ENCODE results near the gene ALDH7A1. TPM values are rescaled to one million over a fixed set of nuclear protein-coding genes. Genes with fewer than 3 reads are reported as not detected.

The ALDH7A1 gene
- total and polyA plus RNA-seq, 7 experiments from 2014 or later, result 0.51 to 9.9 (median 3.0) TPM

DNA sequence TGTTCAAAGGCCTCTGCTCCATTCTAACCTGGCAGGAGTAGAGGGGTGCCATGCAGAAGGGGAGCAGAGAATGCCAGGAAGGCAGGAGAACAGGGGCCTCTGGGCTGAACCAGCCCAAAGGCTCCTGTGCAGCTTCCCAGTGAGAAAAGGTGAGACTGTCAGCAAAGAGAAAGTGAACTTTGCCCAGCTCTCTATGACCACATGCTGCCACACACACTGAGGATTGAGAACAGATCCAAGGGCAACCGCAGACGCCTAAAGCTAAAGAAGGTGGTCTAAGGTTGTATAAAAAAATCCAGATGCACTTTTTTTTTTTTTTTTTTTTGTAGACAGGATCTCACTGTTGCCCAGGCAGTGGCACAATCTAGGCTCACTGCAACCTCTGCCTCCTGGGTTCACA is 51.4 kb downstream of the ALDH7A1 start:
- ATAC-seq (no peak), DNase-seq (no peak)
- no peak overlapping the region for H3K27ac ChIP-seq (ENCODE audit: low read depth, low read length)
- H3K4me1 ChIP-seq (ENCODE audit: control insufficient read depth in 2 of 2, insufficient read depth in 2 of 2, low read length in 2 of 2), result no peaks in the 10 kb centered on the region
- ChIA-PET POLR2A (interaction anchor here (0.6 kb wide), 1 partner anchor 750 kb away, joined by 4 read pairs; no protein-coding TSS in a partner anchor), CTCF (interaction anchor here (0.7 to 6.0 kb wide), 7 partner anchors 18 to 205 kb away, joined by 3 to 48 read pairs (median 4); no protein-coding TSS in a partner anchor)
- Mint-ChIP-seq H3K9me3 (peaks cover 0 to 2% (median 0%) of the 10 kb centered on the region in 11 donors), H3K27ac (no peak overlapping the region), H3K4me1 (no peaks in the 10 kb centered on the region), H3K27me3 (peaks cover 0 to 6% (median 0%) of the 10 kb centered on the region in 5 donors), H3K4me3 (no peak overlapping the region), H3K36me3 (peaks cover 0 to 3% (median 0%) of the 10 kb centered on the region in 5 donors)
- H3K4me3 ChIP-seq (ENCODE audit: low read length), result no peak overlapping the region
- no peaks in the 10 kb centered on the region for H3K27me3 ChIP-seq (ENCODE audit: control insufficient read depth in 2 of 2, insufficient read depth in 2 of 2, low read length in 2 of 2)
- intact Hi-C loops (cut with micrococcal nuclease), result loop anchor here (1.0 to 10.0 kb wide), 5 partner anchors 58 to 950 kb away; no protein-coding TSS in a partner anchor
- H3K9me3 ChIP-seq (ENCODE audit: control insufficient read depth in 2 of 3, low read length in 3 of 3), result no peaks in the 10 kb centered on the region
- no peaks in the 10 kb centered on the region for H3K36me3 ChIP-seq (ENCODE audit: control insufficient read depth in 2 of 3, insufficient read depth in 3 of 3, low read length in 3 of 3)

DNA sequence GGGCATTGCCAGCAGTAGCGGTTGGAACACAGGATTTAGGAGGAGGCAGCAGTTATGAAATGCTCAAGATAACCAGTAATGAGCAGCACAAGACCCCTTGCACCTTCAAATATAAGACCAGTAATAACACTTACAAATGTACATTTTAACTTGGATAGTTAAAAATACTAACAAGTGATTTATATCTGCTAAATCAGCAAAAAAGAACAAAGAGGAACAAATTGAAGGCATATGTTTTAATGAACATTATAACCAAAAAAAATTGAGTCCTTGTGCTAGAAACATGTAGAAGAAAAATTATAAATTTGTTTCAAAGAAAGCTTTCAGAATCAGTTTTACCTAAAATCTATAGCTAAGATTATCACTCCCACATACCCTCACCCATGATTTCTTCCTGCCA is 52.0 kb downstream of the ALDH7A1 start:
- Histone ChIP-seq H3K4me1 (ENCODE audit: control insufficient read depth in 2 of 2, insufficient read depth in 2 of 2, low read length in 2 of 2) (no peaks in the 10 kb centered on the region), H3K9me3 (ENCODE audit: control insufficient read depth in 2 of 3, low read length in 3 of 3) (no peaks in the 10 kb centered on the region), H3K4me3 (ENCODE audit: low read length) (no peak overlapping the region), H3K36me3 (ENCODE audit: control insufficient read depth in 2 of 3, insufficient read depth in 3 of 3, low read length in 3 of 3) (no peaks in the 10 kb centered on the region), H3K27ac (ENCODE audit: low read depth, low read length) (no peak overlapping the region), H3K27me3 (ENCODE audit: control insufficient read depth in 2 of 2, insufficient read depth in 2 of 2, low read length in 2 of 2) (no peaks in the 10 kb centered on the region)
- ChIA-PET CTCF (interaction anchor here (0.9 to 6.0 kb wide), 3 partner anchors 185 to 204 kb away, joined by 3 to 48 read pairs (median 3); no protein-coding TSS in a partner anchor), POLR2A (interaction anchor here (0.6 kb wide), 1 partner anchor 750 kb away, joined by 4 read pairs; no protein-coding TSS in a partner anchor)
- DNase-seq (no peak), ATAC-seq (no peak)
- Mint-ChIP-seq H3K36me3 (peaks cover 0 to 3% (median 0%) of the 10 kb centered on the region in 5 donors), H3K4me3 (no peak overlapping the region), H3K27me3 (peaks cover 0 to 6% (median 0%) of the 10 kb centered on the region in 5 donors), H3K27ac (peak overlapping the region in 1 of 9 donors; percentile 59), H3K9me3 (peaks cover 0 to 2% (median 0%) of the 10 kb centered on the region in 11 donors), H3K4me1 (peaks cover 0 to 4% (median 0%) of the 10 kb centered on the region in 7 donors)
- intact Hi-C loops (cut with micrococcal nuclease), result loop anchor here in 1 of 2 donors (10.0 kb wide), 1 partner anchor 262 kb away; no protein-coding TSS in a partner anchor

DNA sequence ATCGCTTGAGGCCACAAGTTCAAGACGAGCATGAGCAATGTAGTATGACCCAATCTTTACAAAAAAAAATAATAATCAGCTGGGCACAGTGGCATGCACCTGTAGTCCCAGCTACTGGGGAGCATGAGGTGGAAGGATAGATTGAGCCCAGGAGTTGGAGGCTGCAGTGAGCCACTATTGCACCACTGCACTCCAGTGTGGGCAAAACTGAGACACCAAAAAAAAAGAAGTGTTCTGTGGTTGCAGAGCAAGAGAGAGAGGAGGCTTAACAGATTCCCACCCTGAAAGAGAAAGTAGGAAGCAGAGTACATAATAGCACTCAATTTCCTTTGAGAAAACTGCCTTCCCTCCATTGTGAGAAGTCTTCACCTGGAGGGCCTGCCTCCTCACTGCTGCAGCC is 52.6 kb downstream of the ALDH7A1 start:
- no peak for ATAC-seq
- no peak overlapping the region for H3K27ac ChIP-seq (ENCODE audit: low read depth, low read length)
- ChIA-PET CTCF (interaction anchor here (0.6 to 6.0 kb wide), 4 partner anchors 19 to 188 kb away, joined by 3 to 48 read pairs (median 4); partner anchors contain the start of gene ALDH7A1), POLR2A (no interaction called here)
- H3K27me3 Mint-ChIP-seq, result peaks cover 0 to 6% (median 0%) of the 10 kb centered on the region in 5 donors
- H3K36me3 ChIP-seq (ENCODE audit: control insufficient read depth in 2 of 3, insufficient read depth in 3 of 3, low read length in 3 of 3), result no peaks in the 10 kb centered on the region
- no peak overlapping the region for H3K27ac Mint-ChIP-seq
- H3K9me3 Mint-ChIP-seq, result peaks cover 0 to 2% (median 0%) of the 10 kb centered on the region in 11 donors
- H3K4me3 Mint-ChIP-seq, result no peak overlapping the region
- H3K4me3 ChIP-seq (ENCODE audit: low read length), result no peak overlapping the region
- H3K9me3 ChIP-seq (ENCODE audit: control insufficient read depth in 2 of 3, low read length in 3 of 3), result no peaks in the 10 kb centered on the region
- intact Hi-C loops (cut with micrococcal nuclease), result loop anchor here in 1 of 2 donors (10.0 kb wide), 1 partner anchor 262 kb away; no protein-coding TSS in a partner anchor
- DNase-seq, result no peak
- H3K36me3 Mint-ChIP-seq, result peaks cover 0 to 3% (median 0%) of the 10 kb centered on the region in 5 donors
- no peaks in the 10 kb centered on the region for H3K4me1 ChIP-seq (ENCODE audit: control insufficient read depth in 2 of 2, insufficient read depth in 2 of 2, low read length in 2 of 2)
- H3K4me1 Mint-ChIP-seq, result peaks cover 0 to 6% (median 0%) of the 10 kb centered on the region in 7 donors
- H3K27me3 ChIP-seq (ENCODE audit: control insufficient read depth in 2 of 2, insufficient read depth in 2 of 2, low read length in 2 of 2), result no peaks in the 10 kb centered on the region

DNA sequence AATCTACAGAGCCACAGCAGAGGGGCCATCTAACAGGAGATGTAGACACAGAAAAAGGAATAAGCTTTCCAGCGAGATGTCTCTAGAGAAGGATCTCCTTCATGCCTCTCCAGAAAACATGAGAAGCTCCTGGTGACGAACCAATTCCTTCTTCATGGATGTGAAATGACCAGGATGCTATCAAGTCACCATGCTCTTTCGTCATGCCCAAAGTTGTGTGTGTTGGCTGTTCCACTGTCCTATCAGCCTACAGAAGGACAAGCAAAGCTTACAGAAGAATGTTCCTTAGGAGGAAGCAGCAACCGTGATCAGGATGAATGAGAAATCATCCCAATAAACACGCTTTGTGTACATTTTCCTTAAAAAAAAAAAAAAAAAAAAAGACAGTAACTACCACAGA is 54.4 kb downstream of the ALDH7A1 start:
- peaks cover 0 to 9% (median 0%) of the 10 kb centered on the region in 7 donors for H3K4me1 Mint-ChIP-seq
- H3K27ac Mint-ChIP-seq, result no peak overlapping the region
- no peaks in the 10 kb centered on the region for H3K27me3 ChIP-seq (ENCODE audit: control insufficient read depth in 2 of 2, insufficient read depth in 2 of 2, low read length in 2 of 2)
- H3K4me3 Mint-ChIP-seq, result no peak overlapping the region
- peaks cover 0 to 6% (median 0%) of the 10 kb centered on the region in 5 donors for H3K27me3 Mint-ChIP-seq
- no peaks in the 10 kb centered on the region for H3K4me1 ChIP-seq (ENCODE audit: control insufficient read depth in 2 of 2, insufficient read depth in 2 of 2, low read length in 2 of 2)
- ChIA-PET CTCF (interaction anchor here (0.7 to 6.0 kb wide), 10 partner anchors 9 to 202 kb away, joined by 3 to 48 read pairs (median 3); partner anchors contain the start of gene ALDH7A1), POLR2A (no interaction called here)
- H3K9me3 Mint-ChIP-seq, result no peaks in the 10 kb centered on the region
- no peaks in the 10 kb centered on the region for H3K36me3 Mint-ChIP-seq
- no peak overlapping the region for H3K4me3 ChIP-seq (ENCODE audit: low read length)
- ATAC-seq, result no peak
- no peaks in the 10 kb centered on the region for H3K36me3 ChIP-seq (ENCODE audit: control insufficient read depth in 2 of 3, insufficient read depth in 3 of 3, low read length in 3 of 3)
- intact Hi-C loops (cut with micrococcal nuclease), result loop anchor here in 1 of 2 donors (10.0 kb wide), 1 partner anchor 264 kb away; no protein-coding TSS in a partner anchor
- H3K27ac ChIP-seq (ENCODE audit: low read depth, low read length), result no peak overlapping the region
- no peak for DNase-seq
- no peaks in the 10 kb centered on the region for H3K9me3 ChIP-seq (ENCODE audit: control insufficient read depth in 2 of 3, low read length in 3 of 3)

DNA sequence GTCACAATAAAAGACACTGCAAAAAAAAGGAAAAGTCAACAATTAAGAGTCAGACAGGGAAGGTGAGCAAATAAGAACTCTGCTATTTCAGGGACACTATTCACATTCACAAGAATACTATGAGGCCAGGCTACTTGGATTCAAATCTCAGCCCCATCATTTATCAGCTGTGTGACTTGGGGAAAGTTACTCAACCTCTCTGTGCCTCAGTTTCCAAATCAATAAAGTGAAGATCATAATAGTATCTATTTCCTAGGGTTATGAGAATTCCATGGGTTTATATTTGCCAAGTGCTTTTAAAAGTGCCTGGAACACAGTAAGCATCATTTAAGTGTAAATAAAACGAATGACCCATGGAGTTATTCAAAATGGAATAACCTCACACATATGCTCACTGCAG is 56.4 kb downstream of the ALDH7A1 start:
- ATAC-seq, result no peak
- peaks cover 0 to 2% (median 0%) of the 10 kb centered on the region in 11 donors for H3K9me3 Mint-ChIP-seq
- ChIA-PET POLR2A (no interaction called here), CTCF (interaction anchor here (0.6 to 6.0 kb wide), 9 partner anchors 13 to 1712 kb away, joined by 3 to 48 read pairs (median 3); no protein-coding TSS in a partner anchor)
- Histone ChIP-seq H3K27me3 (ENCODE audit: control insufficient read depth in 2 of 2, insufficient read depth in 2 of 2, low read length in 2 of 2) (no peaks in the 10 kb centered on the region), H3K9me3 (ENCODE audit: control insufficient read depth in 2 of 3, low read length in 3 of 3) (no peaks in the 10 kb centered on the region), H3K27ac (ENCODE audit: low read depth, low read length) (no peak overlapping the region), H3K4me3 (ENCODE audit: low read length) (no peak overlapping the region), H3K36me3 (ENCODE audit: control insufficient read depth in 2 of 3, insufficient read depth in 3 of 3, low read length in 3 of 3) (no peaks in the 10 kb centered on the region), H3K4me1 (ENCODE audit: control insufficient read depth in 2 of 2, insufficient read depth in 2 of 2, low read length in 2 of 2) (no peaks in the 10 kb centered on the region)
- peaks cover 0 to 9% (median 0%) of the 10 kb centered on the region in 7 donors for H3K4me1 Mint-ChIP-seq
- H3K36me3 Mint-ChIP-seq, result no peaks in the 10 kb centered on the region
- peaks cover 0 to 6% (median 0%) of the 10 kb centered on the region in 5 donors for H3K27me3 Mint-ChIP-seq
- H3K27ac Mint-ChIP-seq, result no peak overlapping the region
- DNase-seq, result no peak
- intact Hi-C loops (cut with micrococcal nuclease), result loop anchor here (2.0 kb wide), 4 partner anchors 30 to 238 kb away; partner anchors contain the start of genes GRAMD2B (in 1 of the 2) and LMNB1 (in 1 of the 2)
- no peak overlapping the region for H3K4me3 Mint-ChIP-seq

DNA sequence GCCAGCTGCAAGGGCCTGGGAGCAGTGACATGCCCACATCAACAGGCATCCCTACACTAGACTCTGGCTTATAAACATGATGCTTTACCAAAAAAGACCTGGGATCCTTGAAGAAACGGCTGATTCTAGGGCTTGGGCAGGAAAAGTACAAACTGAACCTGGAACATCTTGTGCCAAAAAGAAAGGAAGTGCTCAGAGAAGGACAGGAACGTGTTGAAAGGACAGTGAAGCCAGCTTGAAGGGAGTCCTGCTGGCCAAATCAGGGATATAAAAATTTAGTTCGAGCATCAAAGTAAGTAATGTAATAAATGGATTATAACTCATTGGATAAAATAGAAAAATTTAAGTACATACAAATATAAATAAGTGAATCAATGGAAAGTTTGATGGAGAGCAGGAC is 58.1 kb downstream of the ALDH7A1 start:
- Histone ChIP-seq H3K4me1 (ENCODE audit: control insufficient read depth in 2 of 2, insufficient read depth in 2 of 2, low read length in 2 of 2) (no peaks in the 10 kb centered on the region), H3K27ac (ENCODE audit: low read depth, low read length) (no peak overlapping the region), H3K9me3 (ENCODE audit: control insufficient read depth in 2 of 3, low read length in 3 of 3) (no peaks in the 10 kb centered on the region), H3K27me3 (ENCODE audit: control insufficient read depth in 2 of 2, insufficient read depth in 2 of 2, low read length in 2 of 2) (no peaks in the 10 kb centered on the region), H3K4me3 (ENCODE audit: low read length) (no peak overlapping the region), H3K36me3 (ENCODE audit: control insufficient read depth in 2 of 3, insufficient read depth in 3 of 3, low read length in 3 of 3) (no peaks in the 10 kb centered on the region)
- DNase-seq (no peak), ATAC-seq (no peak)
- Mint-ChIP-seq H3K27ac (no peak overlapping the region), H3K9me3 (peaks cover 0 to 2% (median 0%) of the 10 kb centered on the region in 11 donors), H3K36me3 (no peaks in the 10 kb centered on the region), H3K4me1 (peaks cover 0 to 9% (median 0%) of the 10 kb centered on the region in 7 donors), H3K27me3 (peaks cover 0 to 6% (median 0%) of the 10 kb centered on the region in 5 donors), H3K4me3 (no peak overlapping the region)
- POLR2A ChIA-PET, result no interaction called here
- CTCF ChIA-PET, result interaction anchor here (1.0 to 5.9 kb wide), 3 partner anchors 36 to 198 kb away, joined by 3 to 36 read pairs (median 3); partner anchors contain the start of gene GRAMD2B
- intact Hi-C loops (cut with micrococcal nuclease), result no loop called here

All from naive thymus-derived CD4-positive, alpha-beta T cell (primary cell).